HCT116 (cell line): ENCODE measurements around the gene PI4KA. TPM values are rescaled to one million over a fixed set of nuclear protein-coding genes. Genes with fewer than 3 reads are reported as not detected.

Experiments used
- ATAC-seq: fragments of 200-7000 bp; cut with Tn5 transposase; 2 replicates; pipeline ENCODE4 v1.9.1; 2020; ENCODE audit warnings: mild to moderate bottlenecking, moderate library complexity
- BruUV-seq: library from RNA; stranded (reverse); fragments of 400-500 nt; replicated peaks from 2 replicates; lab custom pipeline; 2021; lab: Mats Ljungman, UMichigan
- CTCF ChIA-PET: fragments of 300-600 bp; sonication (Branson Sonifier 250); formaldehyde crosslinking; loops from one replicate; lab custom pipeline; 2021; ENCODE audit warnings: antibody characterized with exemption; lab: Charles Lee
- POLR2A ChIA-PET: fragments of 300-600, 350-600 bp; sonication (Branson Sonifier 250); formaldehyde crosslinking; loops from one replicate; lab custom pipeline; 2021; ENCODE audit warnings: antibody characterized with exemption; lab: Charles Lee
- RAD21 ChIA-PET, 2 experiments: fragments of 300-600 bp; sonication (Branson Sonifier 250); formaldehyde crosslinking; loops; one replicate each; lab custom pipeline; 2023; ENCODE audit warnings: low total read pairs in 2 of 2; ENCODE audit not compliant: uncharacterized antibody in 2 of 2, unreplicated experiment in 2 of 2, low non-redundant PET in 1 of 2; lab: Charles Lee
- DNase-seq: peaks from one replicate; pipeline ENCODE4 v3.0.0-alpha.2; 2010; ENCODE audit warnings: low read depth, low spot score
- H2AFZ ChIP-seq: fragments of 200-600 bp; shearing (Covaris generic), sonication (generic); 2 replicates; pipeline ENCODE4 v1.6.1; 2017; ENCODE audit warnings: low read depth, mixed run types, mixed read lengths, antibody characterized with exemption, low read length; ENCODE audit not compliant: poor library complexity, severe bottlenecking
- H3K27ac ChIP-seq: 2 replicates; pipeline ENCODE4 v1.5.1; 2012; ENCODE audit warnings: low read depth, low read length
- H3K27me3 ChIP-seq: fragments of 200-600 bp; sonication (generic); 2 replicates; pipeline ENCODE4 v1.6.1; 2016; ENCODE audit warnings: mixed run types, low read length, mixed read lengths; ENCODE audit not compliant: insufficient read depth
- H3K36me3 ChIP-seq, 2 experiments: fragments of 200-500 bp in 1 of 2; fragments of 200-600 bp in 1 of 2; sonication (Bioruptor generic) in 1 of 2; sonication (generic) in 1 of 2; 2 replicates each; pipeline versions ENCODE4 v1.5.1 to v1.6.1; 2014 to 2016; ENCODE audit warnings: low read length in 2 of 2, inconsistent platforms in 1 of 2, mixed read lengths in 1 of 2, mixed run types in 1 of 2; ENCODE audit not compliant: insufficient read depth in 2 of 2, control insufficient read depth in 1 of 2
- H3K4me1 ChIP-seq, 2 experiments: fragments of 200-600 bp in 1 of 2; sonication (generic) in 1 of 2; 2 replicates each; pipeline versions ENCODE4 v1.5.1 to v1.6.1; 2012 to 2017; ENCODE audit warnings: low read length in 2 of 2, inconsistent platforms in 1 of 2, mild to moderate bottlenecking in 1 of 2, mixed read lengths in 1 of 2, mixed run types in 1 of 2, moderate library complexity in 1 of 2; ENCODE audit not compliant: insufficient read depth in 2 of 2, control insufficient read depth in 1 of 2
- H3K4me2 ChIP-seq: fragments of 200-600 bp; sonication (generic); 2 replicates; pipeline ENCODE4 v1.6.1; 2017; ENCODE audit warnings: mixed run types, low read length, mixed read lengths
- H3K4me3 ChIP-seq, 2 experiments: fragments of 200-600 bp in 1 of 2; sonication (generic) in 1 of 2; replicated peaks in 1 of 2; 2 replicates each; pipeline ENCODE4 v1.5.1; 2011 to 2016; ENCODE audit warnings: low read length in 2 of 2, control low read depth in 1 of 2, low read depth in 1 of 2, mild to moderate bottlenecking in 1 of 2, mixed read lengths in 1 of 2, mixed run types in 1 of 2
- H3K79me2 ChIP-seq: fragments of 200-600 bp; sonication (generic); 2 replicates; pipeline ENCODE4 v1.6.1; 2017; ENCODE audit warnings: mild to moderate bottlenecking, mixed run types, low read length, moderate library complexity, mixed read lengths; ENCODE audit not compliant: insufficient read depth
- H3K9ac ChIP-seq: fragments of 200-600 bp; sonication (generic); 2 replicates; pipeline ENCODE4 v1.6.1; 2016; ENCODE audit warnings: low read length, mixed read lengths
- H3K9me2 ChIP-seq: fragments of 200-600 bp; sonication (generic), shearing (Covaris generic); 2 replicates; pipeline ENCODE4 v1.6.1; 2017; ENCODE audit warnings: mixed run types, mild to moderate bottlenecking, moderate library complexity; ENCODE audit not compliant: insufficient read depth
- H3K9me3 ChIP-seq, 2 experiments: fragments of 200-500 bp in 1 of 2; fragments of 200-600 bp in 1 of 2; sonication (Bioruptor generic) in 1 of 2; sonication (generic) in 1 of 2; 2 replicates each; pipeline ENCODE4 v1.6.1; 2014 to 2017; ENCODE audit warnings: low read length in 2 of 2, mixed read lengths in 2 of 2, inconsistent platforms in 1 of 2, low read depth in 1 of 2, mild to moderate bottlenecking in 1 of 2, mixed run types in 1 of 2, moderate library complexity in 1 of 2; ENCODE audit not compliant: control insufficient read depth in 1 of 2, insufficient read depth in 1 of 2
- H4K20me1 ChIP-seq: fragments of 200-600 bp; sonication (generic), shearing (Covaris generic); 2 replicates; pipeline ENCODE4 v1.6.1; 2017; ENCODE audit warnings: mixed run types, mild to moderate bottlenecking, moderate library complexity; ENCODE audit not compliant: insufficient read depth
- CEBPB ChIP-seq: IDR thresholded peaks from 2 replicates; pipeline ENCODE4 v1.6.1; 2012; ENCODE audit warnings: low read depth
- ELF1 ChIP-seq: IDR thresholded peaks from 2 replicates; pipeline ENCODE4 v1.6.1; 2012; ENCODE audit warnings: low read depth, borderline replicate concordance
- FOSL1 ChIP-seq: IDR thresholded peaks from 2 replicates; pipeline ENCODE4 v1.6.1; 2012; ENCODE audit warnings: low read depth
- JUND ChIP-seq: IDR thresholded peaks from 2 replicates; pipeline ENCODE4 v1.6.1; 2012
- MAX ChIP-seq: IDR thresholded peaks from 2 replicates; pipeline ENCODE4 v1.6.1; 2012
- POLR2A ChIP-seq: IDR thresholded peaks from 2 replicates; pipeline ENCODE4 v1.7.0; 2011; ENCODE audit warnings: borderline replicate concordance; ENCODE audit not compliant: insufficient read depth, insufficient read length; ENCODE audit errors: extremely low read depth
- POLR2AphosphoS5 ChIP-seq: IDR thresholded peaks from 2 replicates; pipeline ENCODE4 v1.6.1; 2011; ENCODE audit warnings: mild to moderate bottlenecking, low read depth, low read length, moderate library complexity
- RAD21 ChIP-seq: IDR thresholded peaks from 2 replicates; pipeline ENCODE4 v1.6.1; 2012; ENCODE audit warnings: low read depth, mild to moderate bottlenecking
- REST ChIP-seq: IDR thresholded peaks from 2 replicates; pipeline ENCODE4 v1.6.1; 2012; ENCODE audit warnings: low read depth
- SIN3A ChIP-seq: IDR thresholded peaks from 2 replicates; pipeline ENCODE4 v1.6.1; 2012; ENCODE audit warnings: low read depth
- YY1 ChIP-seq: IDR thresholded peaks from 2 replicates; pipeline ENCODE4 v1.6.1; 2011; ENCODE audit warnings: low read length, low read depth, moderate library complexity, mild to moderate bottlenecking; ENCODE audit not compliant: insufficient replicate concordance; ENCODE audit errors: extremely low read depth
- ZBTB33 ChIP-seq: IDR thresholded peaks from 2 replicates; pipeline ENCODE4 v1.6.1; 2011; ENCODE audit warnings: mild to moderate bottlenecking, low read length, moderate library complexity; ENCODE audit not compliant: insufficient replicate concordance; ENCODE audit errors: extremely low read depth
- ZFX ChIP-seq: fragments of 450-650 bp; IDR thresholded peaks from 2 replicates; pipeline ENCODE4 v1.6.1; 2017
- ZNF274 ChIP-seq: fragments of 200-500 bp; sonication (Bioruptor generic); IDR thresholded peaks from 2 replicates; pipeline ENCODE4 v1.6.1; 2014; ENCODE audit warnings: mild to moderate bottlenecking, low read depth, low read length, inconsistent platforms
- intact Hi-C: fragments of 100-400 bp; cut with micrococcal nuclease; formaldehyde crosslinking; loops from 2 replicates; pipeline ENCODE4 v1.10.0; 2022
- total RNA-seq: library from RNA; stranded (reverse); gene quantifications from one replicate; pipeline ENCODE4 v1.2.1, GENCODE V29; 2021; ENCODE audit not compliant: unreplicated experiment

The PI4KA gene
- total RNA-seq, 1 experiment from 2014 or later, result 59.6 TPM

GRCh38 chr22:20659258-20659657 is 199.4 kb downstream of the PI4KA start:
- CTCF ChIA-PET, result no interaction called here
- DNase-seq, result no peak
- no peaks in the 10 kb centered on the region for H3K79me2 ChIP-seq

More at GRCh38 chr22:20659258-20659657, 199.4 kb downstream of the PI4KA start:
- H4K20me1 ChIP-seq, result no peaks in the 10 kb centered on the region
- POLR2A ChIA-PET, result no interaction called here
- no peaks in the 10 kb centered on the region for H3K9me2 ChIP-seq
- RAD21 ChIA-PET, result no interaction called here
- no peak for ATAC-seq
- no peak overlapping the region for H3K27ac ChIP-seq
- H3K36me3 ChIP-seq, result no peaks in the 10 kb centered on the region
- intact Hi-C loops, result no loop called here
- H3K4me3 ChIP-seq, result no peak overlapping the region
- H2AFZ ChIP-seq, result no peak overlapping the region
- no peak overlapping the region for H3K4me2 ChIP-seq
- no peak overlapping the region for H3K9ac ChIP-seq
- no TSS peak for BruUV-seq
- TF ChIP-seq YY1, result no peak
- no peak for TF ChIP-seq REST
- TF ChIP-seq ELF1, result no peak
- TF ChIP-seq CEBPB, result no peak
- no peak for TF ChIP-seq POLR2AphosphoS5
- no peak for TF ChIP-seq FOSL1
- no peak for TF ChIP-seq POLR2A
- TF ChIP-seq RAD21, result no peak
- TF ChIP-seq ZNF274, result no peak
- TF ChIP-seq JUND, result no peak
- TF ChIP-seq SIN3A, result no peak
- no peak for TF ChIP-seq ZBTB33
- TF ChIP-seq ZFX, result no peak
- no peak for TF ChIP-seq MAX
- H3K9me3 ChIP-seq, result no peaks in the 10 kb centered on the region
- no peaks in the 10 kb centered on the region for H3K4me1 ChIP-seq
- H3K27me3 ChIP-seq, result peaks cover 25% of the 10 kb centered on the region; the same call in 1 of the 2 replicates
